Brain microvascular endothelial cell (primary cell): ENCODE data around the gene TLCD5.

ENCODE experiments used
- DNase-seq: peaks from one replicate; pipeline ENCODE4 v3.0.0-alpha.2; 2020
- H3K27ac ChIP-seq: fragments of 250-450 bp; sonication (Bioruptor Pico); 2 replicates; pipeline ENCODE4 v1.5.1; 2020; ENCODE audit warnings: mild to moderate bottlenecking, moderate library complexity
- H3K27me3 ChIP-seq: fragments of 250-450 bp; sonication (Bioruptor Pico); replicated peaks from 2 replicates; pipeline ENCODE4 v1.5.1; 2020; ENCODE audit warnings: mild to moderate bottlenecking
- H3K36me3 ChIP-seq: fragments of 250-450 bp; sonication (Bioruptor Pico); replicated peaks from 2 replicates; pipeline ENCODE4 v1.5.1; 2020; ENCODE audit warnings: mild to moderate bottlenecking
- H3K4me3 ChIP-seq: 2 replicates; pipeline ENCODE4 v1.5.1; 2011; ENCODE audit warnings: low read depth, mild to moderate bottlenecking, control low read depth, low read length, moderate library complexity
- CTCF ChIP-seq: IDR thresholded peaks from 2 replicates; pipeline ENCODE4 v1.5.1; 2011; ENCODE audit warnings: low read depth, mild to moderate bottlenecking, moderate library complexity, low read length, control low read depth, inconsistent platforms; ENCODE audit errors: missing control alignments
- in situ Hi-C: cut with HindIII; loops from 2 replicates; pipeline ENCODE4 v1.10.0; 2017; ENCODE audit warnings: low sequenced_read_pairs, low pct_ligation_motif_present

Gene TLCD5

DNA sequence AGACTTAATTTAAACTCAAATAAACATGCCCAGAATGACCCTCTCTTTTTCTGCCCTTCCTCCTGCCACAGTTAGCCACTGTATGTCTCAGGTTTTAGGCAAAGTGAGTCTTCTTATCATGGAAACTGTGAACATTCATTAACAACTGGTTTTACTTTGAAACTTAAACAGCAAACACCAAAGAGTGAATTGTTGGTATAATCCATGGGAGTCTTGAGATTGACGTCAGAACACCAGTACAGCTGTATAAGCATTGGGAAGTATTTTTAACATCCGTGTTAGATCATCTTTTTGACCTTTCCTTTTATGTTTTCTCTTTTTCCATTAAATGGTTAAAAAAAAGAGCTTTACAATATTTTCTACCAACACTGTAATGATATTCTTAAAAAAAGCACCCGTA lies 50.0 kb downstream of the TLCD5 start:
- Histone ChIP-seq H3K4me3 (no peak overlapping the region), H3K27me3 (no peaks in the 10 kb centered on the region), H3K27ac (peak overlapping the region; percentile 70), H3K36me3 (no peaks in the 10 kb centered on the region)
- in situ Hi-C loops: no loop called here
- peak; percentile 60 for DNase-seq
- no peak for TF ChIP-seq CTCF

GRCh38 chr11:120376547-120377182 lies 51.6 kb downstream of the TLCD5 start:
- no peak for TF ChIP-seq CTCF
- Histone ChIP-seq H3K27me3 (no peaks in the 10 kb centered on the region), H3K27ac (no peak overlapping the region), H3K36me3 (no peaks in the 10 kb centered on the region), H3K4me3 (no peak overlapping the region)
- in situ Hi-C loops: no loop called here
- DNase-seq: no peak

DNA sequence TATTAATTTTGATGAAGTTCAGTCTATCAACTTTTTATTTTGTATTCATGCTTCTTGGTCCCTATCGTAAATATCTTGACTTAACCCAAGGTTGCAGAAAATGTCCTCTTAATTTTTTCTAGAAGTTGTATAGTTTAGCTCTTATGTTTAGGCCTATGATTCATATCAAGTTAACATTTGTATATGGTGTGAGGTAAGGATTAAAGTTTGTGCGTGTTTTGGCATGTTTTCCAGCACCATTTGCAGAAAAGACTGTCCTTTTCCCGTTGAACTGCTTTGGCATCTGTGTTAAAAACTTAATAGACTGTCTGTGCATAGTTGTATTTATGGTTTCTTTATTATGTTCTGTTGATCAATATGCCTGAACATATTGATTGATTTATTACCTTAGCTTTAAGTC lies 53.4 kb downstream of the TLCD5 start:
- Histone ChIP-seq H3K27me3 (no peaks in the 10 kb centered on the region), H3K36me3 (no peaks in the 10 kb centered on the region), H3K27ac (no peak overlapping the region), H3K4me3 (no peak overlapping the region)
- no peak for DNase-seq
- in situ Hi-C loops: no loop called here
- no peak for TF ChIP-seq CTCF

GRCh38 chr11:120381401-120381800 lies 56.3 kb downstream of the TLCD5 start:
- DNase-seq: no peak
- in situ Hi-C loops: no loop called here
- H3K27me3 ChIP-seq: no peaks in the 10 kb centered on the region

More at GRCh38 chr11:120381401-120381800, 56.3 kb downstream of the TLCD5 start:
- H3K4me3 ChIP-seq: no peak overlapping the region
- no peak overlapping the region for H3K27ac ChIP-seq
- no peak for TF ChIP-seq CTCF
- no peaks in the 10 kb centered on the region for H3K36me3 ChIP-seq
